Measurements from ENCODE around the gene PRKG1.
"Not testable (repeated sequence)": the region's sequence is repeated elsewhere in the genome, so short reads cannot be mapped to it uniquely, and the experiment has no call there.

PRKG1 gene

GRCh38 chr10:51422311-51423120 lies 348.2 kb downstream of the PRKG1 start:
- peak in 18 of 56 donors; percentile 0 to 48 (median 10) for DNase-seq

GRCh38 chr10:51423121-51423452 lies 348.8 kb downstream of the PRKG1 start:
- no peak for DNase-seq

GRCh38 chr10:51425431-51425830 lies 351.1 kb downstream of the PRKG1 start:
- no peak for DNase-seq

GRCh38 chr10:51427758-51428157 lies 353.5 kb downstream of the PRKG1 start:
- no peak for DNase-seq

GRCh38 chr10:51430506-51430905 lies 356.2 kb downstream of the PRKG1 start:
- DNase-seq, result no peak

GRCh38 chr10:51433949-51434475 lies 359.7 kb downstream of the PRKG1 start:
- DNase-seq, result peak in 1 of 56 donors; percentile 0

GRCh38 chr10:51436805-51437204 lies 362.5 kb downstream of the PRKG1 start:
- DNase-seq, result no peak

GRCh38 chr10:51439645-51440044 lies 365.4 kb downstream of the PRKG1 start:
- no peak for DNase-seq

- no peak for DNase-seq
Observed at GRCh38 chr10:51445588-51445987, 371.3 kb downstream of the PRKG1 start.

- no peak for DNase-seq
Observed at GRCh38 chr10:51447119-51447518, 372.8 kb downstream of the PRKG1 start.

GRCh38 chr10:51455762-51456161 lies 381.5 kb downstream of the PRKG1 start:
- DNase-seq, result not testable (repeated sequence)

- no peak for DNase-seq
Observed at GRCh38 chr10:51459476-51459875, 385.2 kb downstream of the PRKG1 start.

- DNase-seq, result no peak
Observed at GRCh38 chr10:51462076-51462779, 387.9 kb downstream of the PRKG1 start.

- DNase-seq, result no peak
Observed at GRCh38 chr10:51468424-51468823, 394.1 kb downstream of the PRKG1 start.

- DNase-seq, result no peak
Observed at GRCh38 chr10:51469686-51470085, 395.4 kb downstream of the PRKG1 start.

- no peak for DNase-seq
Observed at GRCh38 chr10:51471271-51471670, 397.0 kb downstream of the PRKG1 start.

- no peak for DNase-seq
Observed at GRCh38 chr10:51472154-51472553, 397.9 kb downstream of the PRKG1 start.

GRCh38 chr10:51479711-51480110 lies 405.4 kb downstream of the PRKG1 start:
- DNase-seq, result no peak

- no peak for DNase-seq
Observed at GRCh38 chr10:51485668-51486067, 411.4 kb downstream of the PRKG1 start.

GRCh38 chr10:51487576-51487975 lies 413.3 kb downstream of the PRKG1 start:
- no peak for DNase-seq

GRCh38 chr10:51488766-51489408 lies 414.6 kb downstream of the PRKG1 start:
- DNase-seq, result no peak

- no peak for DNase-seq
Observed at GRCh38 chr10:51498424-51498823, 424.1 kb downstream of the PRKG1 start.

Measured in amygdala (tissue), 56 donors.